IPS-11a (cell line): Measurements from ENCODE around the gene MFSD6.
"Not testable (repeated sequence)": the region's sequence is repeated elsewhere in the genome, so short reads cannot be mapped to it uniquely, and the experiment has no call there.

Source experiments
- H3K4me3 ChIP-seq: one replicate; pipeline ENCODE4 v1.5.1; 2013; ENCODE audit warnings: low read depth, low read length, control low read depth

Gene MFSD6

DNA sequence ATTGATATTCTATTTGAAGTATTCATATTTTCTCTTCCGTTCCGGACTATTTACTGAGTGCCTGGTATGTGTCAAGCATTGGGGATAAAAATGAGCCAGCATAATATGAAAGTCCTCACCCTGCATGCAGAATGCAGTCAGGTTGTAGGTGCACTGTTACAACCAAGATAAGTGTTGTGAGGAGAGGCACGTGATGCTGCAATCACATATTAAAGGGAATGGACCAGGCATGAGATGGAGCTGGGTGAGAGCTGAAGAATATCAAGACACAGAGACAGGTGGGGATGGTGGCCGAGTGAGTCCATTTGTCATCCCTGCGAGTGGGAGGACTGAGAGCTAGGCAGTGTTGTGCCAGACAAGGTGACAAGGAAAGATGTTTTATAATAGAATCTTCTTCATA is 52.3 kb downstream of the MFSD6 start:
- H3K4me3 ChIP-seq, result no peak overlapping the region

DNA sequence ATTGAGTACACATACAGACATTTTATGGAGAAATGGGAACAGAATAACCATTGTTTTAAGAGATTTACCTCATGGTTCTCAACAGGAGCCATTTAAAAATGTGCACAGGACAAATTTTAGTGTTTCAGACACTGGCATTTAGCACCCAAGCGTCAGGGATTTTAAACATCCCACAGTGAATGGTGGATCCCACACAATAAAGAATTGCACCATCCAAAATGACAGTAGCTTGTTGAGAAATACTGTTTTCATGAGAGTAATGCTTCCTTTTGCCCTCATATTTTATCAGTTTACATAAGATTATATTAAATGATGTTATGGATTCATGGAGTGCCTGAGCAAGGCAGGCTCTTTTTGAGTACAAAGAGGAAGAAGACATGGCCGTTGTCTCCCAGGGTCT is 54.0 kb downstream of the MFSD6 start:
- H3K4me3 ChIP-seq, result no peak overlapping the region

DNA sequence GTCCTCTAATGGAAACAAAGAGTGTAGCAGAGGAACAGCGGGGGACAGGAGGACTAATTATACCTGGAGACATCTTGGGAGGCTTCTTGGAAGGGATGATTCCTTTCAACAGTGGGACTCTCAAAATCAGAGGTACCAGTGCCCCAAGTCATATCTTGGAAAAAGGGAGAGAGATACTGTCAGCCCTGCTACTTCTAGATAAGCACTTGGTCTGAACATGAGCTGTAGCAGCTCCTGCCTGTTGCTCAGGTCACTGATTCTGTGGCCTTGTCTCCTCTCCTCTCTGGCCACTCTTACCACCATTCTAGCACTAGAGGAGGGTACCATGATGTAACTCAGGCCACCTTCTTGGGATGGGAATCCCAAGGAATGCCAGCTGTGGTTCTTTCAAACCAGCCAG is 54.5 kb downstream of the MFSD6 start:
- no peak overlapping the region for H3K4me3 ChIP-seq

DNA sequence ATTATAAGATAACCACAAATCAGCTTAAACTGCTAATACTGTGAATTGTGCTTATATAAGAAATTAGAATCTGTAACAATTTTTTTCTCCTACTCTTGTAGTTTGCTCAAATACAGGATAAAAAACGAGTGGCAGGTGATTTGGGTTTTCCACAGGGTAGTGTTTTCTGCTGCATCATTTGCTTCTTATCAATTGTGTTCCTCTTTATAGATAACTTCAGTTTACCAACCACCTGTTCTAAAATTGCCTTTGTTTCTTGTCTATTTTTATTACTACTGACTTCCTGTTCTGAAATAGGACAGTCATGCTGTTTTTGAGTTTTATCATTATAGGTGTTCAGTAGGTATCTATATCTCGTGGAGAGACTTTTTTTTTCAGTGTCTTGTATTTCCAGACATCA is 56.9 kb downstream of the MFSD6 start:
- H3K4me3 ChIP-seq, result no peak overlapping the region

DNA sequence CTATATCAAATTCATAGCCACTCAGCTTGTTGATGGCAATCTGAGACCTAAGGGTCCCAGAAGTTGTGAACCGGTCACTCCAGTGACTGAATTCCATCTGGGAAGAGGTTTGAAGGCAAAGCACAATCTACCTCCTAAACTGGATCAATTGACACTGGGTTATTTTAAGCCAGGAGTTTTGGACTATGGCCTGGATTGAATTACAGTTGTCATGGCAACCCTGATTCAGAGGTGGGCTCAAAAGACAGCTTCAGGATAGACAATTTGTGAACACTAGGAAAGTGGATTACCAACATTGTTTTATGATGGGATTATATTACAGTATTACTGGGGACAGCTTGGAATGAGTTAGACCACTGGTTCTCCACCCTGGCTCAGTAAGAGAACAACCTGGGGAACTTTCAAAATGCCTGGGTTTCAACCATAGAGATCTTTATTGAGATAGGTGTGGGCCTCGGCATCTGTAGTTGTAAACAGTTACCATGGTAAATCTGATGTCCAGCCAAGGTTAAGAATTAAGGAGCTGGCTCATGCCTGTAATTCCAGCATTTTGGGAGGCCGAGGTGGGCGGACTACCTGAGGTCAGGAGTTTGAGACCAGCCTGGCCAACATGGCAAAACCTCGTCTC is 58.8 kb downstream of the MFSD6 start:
- no peak overlapping the region for H3K4me3 ChIP-seq

DNA sequence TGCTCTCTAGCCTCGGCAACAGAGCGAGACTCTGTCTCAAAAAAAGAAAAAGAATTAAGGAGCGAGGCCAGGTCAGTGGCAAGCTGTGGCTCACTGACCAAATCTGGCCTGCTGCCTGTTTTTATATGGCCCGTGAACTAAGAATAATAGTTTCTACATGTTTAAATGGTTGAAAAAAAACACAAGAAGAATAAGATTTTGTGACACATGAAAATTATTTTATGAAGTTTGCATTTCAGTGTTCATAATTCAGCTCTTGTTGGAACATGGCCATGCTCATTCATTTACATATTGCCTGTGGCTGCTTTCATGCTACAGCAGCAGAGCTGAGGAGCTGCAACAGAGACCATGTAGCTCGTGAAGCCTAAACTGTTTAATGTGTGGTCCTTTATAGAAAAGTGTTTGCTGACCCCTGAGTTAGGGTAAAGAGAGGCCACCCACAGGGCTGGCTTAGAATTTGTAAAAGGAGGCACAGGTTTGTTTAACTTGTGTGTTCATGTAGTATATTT is 59.5 kb downstream of the MFSD6 start:
- H3K4me3 ChIP-seq, result no peak overlapping the region

DNA sequence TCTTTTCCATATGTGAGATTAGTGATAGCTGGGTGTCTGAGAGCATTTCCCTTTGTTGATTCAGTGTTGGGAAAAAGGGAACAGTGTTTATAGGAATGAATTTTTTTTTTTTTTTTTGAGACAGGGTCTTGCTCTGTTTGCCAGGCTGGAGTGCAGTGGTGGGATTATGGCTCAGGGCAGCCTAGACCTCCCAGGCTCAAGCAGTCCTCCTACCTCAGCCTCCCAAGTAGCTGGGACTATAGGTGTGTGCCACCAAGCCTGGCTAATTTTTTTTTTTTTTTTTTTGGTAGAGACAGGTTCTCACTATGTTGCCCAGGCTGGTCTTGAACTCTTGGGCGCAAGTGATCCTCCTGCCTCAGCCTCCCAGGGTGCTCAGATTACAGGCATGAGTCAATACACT is 60.2 kb downstream of the MFSD6 start:
- not testable (repeated sequence) for H3K4me3 ChIP-seq

DNA sequence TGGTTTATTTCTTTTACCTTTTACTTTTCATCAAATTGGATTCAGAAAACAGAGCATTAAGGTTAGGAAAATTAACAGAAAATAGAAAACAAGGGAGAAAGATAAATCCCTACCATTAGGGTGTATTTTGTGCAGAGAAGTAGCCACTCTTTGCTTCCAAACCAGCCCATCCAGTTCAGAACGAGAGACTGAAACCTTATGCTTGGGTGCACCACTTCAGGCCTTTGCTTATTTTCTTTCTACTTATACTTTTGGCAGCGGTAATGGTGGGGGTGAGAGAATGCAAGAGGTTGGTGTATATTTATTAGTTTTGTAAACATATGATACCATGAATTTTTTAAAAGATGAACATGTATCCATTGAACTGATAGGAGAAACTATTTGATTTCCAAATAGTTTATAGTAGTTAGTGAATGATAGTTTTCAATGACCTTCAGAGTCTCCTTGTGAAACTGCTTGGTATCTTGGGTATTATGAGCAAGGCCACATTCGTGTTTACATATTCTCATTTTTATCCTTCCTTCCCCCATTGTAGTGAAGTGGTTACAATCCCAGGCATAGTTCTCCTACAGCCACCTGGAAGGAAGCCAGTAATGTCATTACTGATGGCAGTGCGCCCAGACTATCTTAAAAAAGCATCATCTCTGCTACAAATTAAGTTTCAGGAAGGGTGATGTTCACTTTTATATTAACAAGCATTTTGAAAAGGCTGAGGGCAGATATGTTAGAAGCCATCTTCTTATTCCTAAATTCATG is 60.8 kb downstream of the MFSD6 start:
- H3K4me3 ChIP-seq, result no peak overlapping the region

DNA sequence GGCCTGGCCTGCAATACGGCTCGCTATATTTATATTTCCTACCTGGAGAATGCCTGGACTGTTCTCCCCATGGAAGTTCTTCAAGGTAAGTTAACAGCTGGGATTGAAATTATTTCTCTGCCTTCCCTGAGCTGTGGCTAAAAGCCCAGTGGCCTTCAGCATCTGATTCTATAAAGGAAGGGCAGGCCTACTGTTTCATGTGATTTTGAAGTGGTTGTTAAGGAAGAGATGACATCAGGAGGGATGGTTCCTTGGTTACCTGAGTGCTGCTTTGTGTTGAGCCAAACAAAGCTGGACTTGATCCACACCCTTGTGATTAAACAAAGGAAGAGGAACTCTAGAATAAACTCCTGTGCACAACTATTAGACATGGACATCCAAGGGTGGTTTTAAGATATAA is 61.6 kb downstream of the MFSD6 start:
- H3K4me3 ChIP-seq, result no peak overlapping the region

DNA sequence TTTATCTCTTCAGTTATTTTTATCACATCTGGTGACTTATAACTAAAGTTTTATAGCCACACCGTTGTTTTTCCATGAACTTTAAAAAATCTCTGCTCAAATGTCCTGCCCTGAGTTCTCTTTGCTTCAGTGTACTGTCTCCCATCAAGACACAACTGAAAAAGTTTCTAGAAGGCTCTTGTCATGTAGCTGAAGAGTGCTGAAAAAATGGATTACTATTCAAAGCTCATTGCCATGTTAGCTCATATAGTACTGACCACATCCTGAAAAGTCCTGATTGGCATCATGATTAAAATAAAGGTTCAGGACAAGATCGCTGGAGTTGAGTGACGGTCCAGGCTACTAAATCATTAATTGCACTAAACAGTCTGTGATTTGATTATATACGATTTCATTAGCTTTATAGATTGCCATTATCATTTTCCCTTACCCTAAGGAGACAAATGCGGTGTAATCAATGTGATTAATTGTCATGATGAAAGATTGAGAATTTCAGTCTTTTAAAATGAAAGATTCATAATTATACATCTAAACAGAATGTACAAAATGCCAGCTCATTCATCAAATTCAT is 62.2 kb downstream of the MFSD6 start:
- no peak overlapping the region for H3K4me3 ChIP-seq

DNA sequence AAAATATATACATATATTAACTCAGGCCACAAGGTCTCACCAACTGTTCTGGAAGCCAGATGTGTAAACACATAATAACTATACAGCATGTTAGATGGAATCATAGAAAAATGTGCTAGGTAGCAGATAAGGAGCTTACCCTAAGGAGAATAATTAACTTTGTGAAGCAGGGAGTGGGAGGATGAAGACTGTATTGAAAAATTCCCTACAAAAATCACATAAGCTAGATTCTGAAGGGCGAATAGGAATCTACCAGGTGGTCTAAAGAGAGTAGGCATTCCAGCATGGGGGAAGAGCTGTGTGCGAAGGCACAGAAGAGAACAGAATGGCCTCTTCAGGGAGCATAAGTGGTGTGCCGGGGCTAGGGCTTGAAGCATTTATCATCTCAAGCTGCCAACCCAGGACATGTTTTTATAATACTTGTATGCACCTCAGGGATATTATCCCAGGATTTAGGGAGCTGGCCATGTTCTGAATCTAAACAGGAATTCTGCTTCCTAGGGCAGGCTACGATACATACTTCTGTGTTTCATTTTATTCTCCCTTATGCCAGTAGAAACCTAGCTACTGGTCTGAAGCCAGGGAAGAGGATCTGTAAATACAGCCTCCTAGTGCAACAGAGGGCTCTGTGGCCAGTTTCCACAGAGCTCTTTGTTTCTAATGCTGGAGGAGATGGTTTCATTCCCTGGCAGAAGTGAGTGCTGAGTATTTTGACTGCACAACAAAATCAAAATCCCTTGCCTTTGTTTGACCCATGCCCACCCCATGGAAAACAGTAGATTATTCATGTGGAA is 69.7 kb downstream of the MFSD6 start:
- no peak overlapping the region for H3K4me3 ChIP-seq

DNA sequence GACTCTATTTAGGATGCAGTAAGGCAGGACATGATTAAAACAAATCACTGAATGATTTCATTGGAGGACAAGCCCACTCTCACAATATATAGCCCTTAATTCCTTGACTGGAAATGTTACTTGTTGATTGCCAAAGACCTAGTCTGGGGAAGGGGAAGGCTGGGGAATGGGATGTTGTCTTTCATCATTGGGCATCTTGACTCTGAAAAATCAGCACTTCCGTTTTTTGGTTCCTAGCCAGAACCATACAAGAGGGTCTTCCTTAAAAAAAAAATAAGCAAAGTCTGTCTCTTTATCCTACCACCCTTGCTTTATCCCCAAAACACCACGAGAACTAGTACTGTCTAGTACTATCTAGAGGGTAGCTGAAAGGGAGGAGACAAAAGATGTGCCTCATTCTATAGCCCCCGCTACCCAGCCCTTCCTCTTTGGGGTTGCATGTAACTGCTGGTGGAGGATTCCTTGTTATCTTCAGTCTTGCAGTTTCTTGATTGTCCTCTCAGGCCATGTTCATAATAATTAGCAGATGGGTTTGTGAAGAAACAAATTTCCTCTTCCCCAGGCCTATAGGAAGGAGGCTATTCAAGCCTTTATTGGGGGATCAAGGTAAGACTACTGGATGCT is 70.5 kb downstream of the MFSD6 start:
- H3K4me3 ChIP-seq, result no peak overlapping the region

DNA sequence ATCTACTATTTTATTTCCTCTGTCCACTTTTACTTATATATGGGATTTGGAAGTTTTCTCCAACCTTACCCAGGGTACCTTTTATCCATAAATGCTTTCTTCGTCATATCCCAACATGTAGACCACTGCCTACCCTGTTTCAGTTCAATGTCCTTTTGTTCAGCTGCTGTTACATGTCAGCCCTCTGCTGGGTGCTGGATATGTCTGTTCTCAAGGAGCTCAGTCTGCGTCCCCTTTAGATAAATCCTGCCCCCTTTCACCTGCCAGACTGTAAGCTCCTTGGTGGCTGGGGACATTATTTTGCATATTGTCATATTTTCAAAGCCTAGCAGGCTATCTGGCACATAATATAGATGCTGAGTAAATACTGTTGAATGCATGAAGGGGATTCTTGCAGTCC is 73.2 kb downstream of the MFSD6 start:
- H3K4me3 ChIP-seq, result no peak overlapping the region

DNA sequence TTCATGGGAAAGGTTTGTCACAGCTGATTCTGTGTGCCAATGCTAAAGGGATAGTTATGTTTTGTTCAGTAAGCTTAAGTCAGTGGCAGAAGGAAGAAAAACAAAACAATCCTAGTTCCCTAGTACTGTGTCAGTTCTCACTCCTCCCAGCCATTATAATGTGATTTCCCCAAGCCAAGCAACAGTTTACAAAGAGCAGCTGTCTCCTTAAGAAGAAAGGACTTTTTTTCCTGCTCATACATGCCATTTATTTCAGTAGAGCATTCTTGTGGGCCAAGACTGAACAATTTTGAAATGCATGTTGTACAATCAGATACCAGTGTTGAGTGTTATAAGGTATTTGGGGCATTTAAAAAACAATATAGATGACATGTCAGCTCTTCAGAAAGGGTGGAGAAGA is 74.3 kb downstream of the MFSD6 start:
- no peak overlapping the region for H3K4me3 ChIP-seq

DNA sequence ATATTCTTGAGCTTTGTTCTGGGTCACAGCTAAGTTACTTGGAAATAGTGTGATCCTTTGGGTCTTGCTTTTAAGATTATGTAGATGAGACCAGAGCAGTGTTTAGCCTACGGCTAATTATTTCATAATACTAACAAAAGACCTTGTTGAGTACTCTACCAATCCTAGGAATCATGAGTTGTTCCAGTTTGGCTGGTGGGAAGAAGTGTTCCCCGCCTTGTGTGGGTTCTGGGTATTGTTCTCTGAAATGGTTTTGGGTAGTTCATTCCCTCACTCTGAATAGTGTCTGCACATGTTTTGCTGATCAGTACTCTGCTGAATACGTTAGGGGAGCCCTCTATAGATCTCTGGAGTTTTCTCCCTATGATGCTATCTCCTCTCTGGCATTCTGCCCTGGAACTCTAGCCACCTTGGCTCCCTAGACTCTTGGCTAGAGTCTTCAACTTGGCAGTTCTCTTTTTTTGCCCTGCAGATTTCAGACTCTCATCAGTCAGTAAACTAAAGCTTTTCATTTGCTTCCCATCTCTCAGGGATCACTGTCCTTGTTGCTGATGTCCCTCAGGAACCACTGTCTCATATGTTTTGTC is 78.0 kb downstream of the MFSD6 start:
- no peak overlapping the region for H3K4me3 ChIP-seq

DNA sequence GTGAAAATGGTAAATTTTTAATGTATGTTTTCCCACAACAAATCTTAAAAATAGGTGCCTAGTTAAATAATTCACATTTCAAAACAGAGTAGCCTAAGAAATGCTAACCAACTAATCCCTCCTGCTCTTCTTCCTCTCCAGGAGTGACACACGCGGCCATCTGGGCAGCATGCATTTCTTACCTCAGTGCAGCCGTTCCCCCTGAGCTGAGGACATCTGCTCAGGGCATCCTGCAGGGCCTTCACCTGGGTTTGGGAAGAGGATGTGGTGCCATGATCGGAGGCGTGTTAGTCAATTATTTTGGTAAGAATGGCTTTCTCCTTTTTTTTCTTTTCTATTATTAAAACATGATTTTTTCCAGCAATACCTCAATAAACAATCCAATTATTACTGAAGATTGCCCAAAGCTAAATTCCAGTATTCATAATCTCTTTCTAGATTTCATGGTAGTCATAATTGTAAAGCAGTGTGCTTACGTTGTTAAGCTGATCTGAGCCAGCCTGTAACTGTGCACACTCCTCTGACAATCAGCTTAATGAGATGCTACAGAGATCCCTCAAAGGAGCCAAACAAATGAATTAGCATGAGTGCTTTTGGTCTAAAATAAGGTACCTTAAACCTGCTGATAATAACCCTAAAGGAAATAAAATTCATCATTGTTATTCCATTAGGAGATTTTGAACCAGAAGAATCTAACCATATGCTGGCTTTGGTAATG is 80.5 kb downstream of the MFSD6 start:
- no peak overlapping the region for H3K4me3 ChIP-seq

DNA sequence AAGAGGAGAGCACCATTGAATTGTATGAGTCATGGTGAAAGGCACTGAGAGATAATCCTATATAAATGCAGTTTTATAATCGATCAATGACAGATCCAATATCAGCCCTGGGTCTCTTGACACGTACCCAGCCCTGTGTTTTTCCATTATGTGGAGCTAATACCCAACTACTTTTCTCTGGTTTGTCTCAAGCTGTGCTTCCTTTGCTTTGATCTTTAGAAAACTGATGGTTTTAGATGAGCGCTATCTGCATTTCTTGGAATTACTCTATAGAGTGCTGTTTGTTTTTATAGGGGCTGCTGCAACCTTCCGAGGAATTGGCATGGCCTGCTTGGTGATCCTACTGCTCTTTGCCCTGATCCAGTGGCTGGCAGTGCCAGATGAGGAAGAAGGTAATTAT is 81.3 kb downstream of the MFSD6 start:
- H3K4me3 ChIP-seq, result no peak overlapping the region

DNA sequence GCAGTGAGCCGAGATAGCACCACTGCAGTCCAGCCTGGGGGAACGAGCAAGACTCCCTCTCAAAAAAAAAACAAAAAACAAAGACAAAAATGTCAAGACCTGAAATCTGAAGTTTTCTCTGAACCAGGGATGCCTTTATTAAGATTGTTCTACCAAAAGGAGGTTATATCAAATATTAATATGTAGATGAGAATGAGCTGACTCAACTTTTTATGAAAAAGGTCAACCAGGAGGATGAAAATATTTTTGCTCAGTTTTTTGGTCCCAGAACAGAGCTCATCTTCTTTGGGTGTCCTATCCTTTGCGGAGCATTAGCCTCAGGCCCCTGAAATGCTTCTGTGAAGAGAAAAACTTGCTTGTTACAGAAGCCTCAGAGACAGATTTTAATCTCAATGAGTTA is 82.3 kb downstream of the MFSD6 start:
- no peak overlapping the region for H3K4me3 ChIP-seq

DNA sequence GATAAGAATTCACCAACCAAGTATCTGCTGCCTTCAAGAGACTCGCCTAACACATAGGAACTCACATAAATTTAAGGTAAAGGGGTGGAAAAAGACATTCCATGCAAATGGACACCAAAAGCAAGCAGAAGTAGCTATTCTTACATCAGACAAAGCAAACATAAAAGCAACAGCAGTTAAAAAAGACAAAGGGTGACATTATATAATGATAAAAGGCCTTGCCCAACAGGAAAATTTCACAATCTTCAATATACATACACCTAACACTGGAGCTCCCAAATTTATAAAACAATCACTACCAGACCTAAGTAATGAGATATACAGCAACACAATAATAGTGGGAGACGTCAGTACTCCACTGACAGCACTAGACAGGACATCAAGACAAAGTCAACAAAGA is 84.9 kb downstream of the MFSD6 start:
- no peak overlapping the region for H3K4me3 ChIP-seq

DNA sequence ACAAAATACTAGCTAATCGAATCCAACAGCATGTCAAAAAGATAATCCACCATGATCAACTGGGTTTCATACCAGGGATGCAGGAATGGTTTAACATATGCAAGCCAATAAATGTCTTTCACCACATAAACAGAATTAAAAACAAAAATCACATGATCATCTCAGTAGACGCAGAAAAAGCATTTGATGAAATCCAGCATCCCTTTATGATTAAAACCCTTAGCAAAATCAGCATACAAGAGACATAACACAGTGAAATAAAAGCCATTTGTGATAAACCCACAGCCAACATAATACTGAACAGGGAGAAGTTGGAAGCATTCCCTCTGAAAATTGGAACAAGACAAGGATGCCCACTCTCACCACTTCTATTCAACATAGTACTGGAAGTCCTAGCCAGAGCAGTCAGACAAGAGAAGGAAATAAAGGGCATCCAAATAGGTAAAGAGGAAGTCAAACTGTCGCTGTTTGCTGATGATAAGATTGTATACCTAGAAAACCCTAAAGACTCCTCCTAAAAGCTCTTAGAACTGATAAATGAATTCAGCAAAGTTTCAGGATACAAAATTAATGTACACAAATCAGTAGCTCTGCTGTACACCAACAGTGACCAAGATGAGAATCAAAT is 86.6 kb downstream of the MFSD6 start:
- H3K4me3 ChIP-seq, result not testable (repeated sequence)
